ENCODE data around the gene CEACAM8.
A peak's percentile ranks its signal among the peaks of the same experiment; 100 is the strongest.
"Not testable (repeated sequence)": the region's sequence is repeated elsewhere in the genome, so short reads cannot be mapped to it uniquely, and the experiment has no call there.

Gene CEACAM8

GRCh38 chr19:42571116-42571515, 23.6 kb downstream of the CEACAM8 start:
- DNase-seq = no peak

DNA sequence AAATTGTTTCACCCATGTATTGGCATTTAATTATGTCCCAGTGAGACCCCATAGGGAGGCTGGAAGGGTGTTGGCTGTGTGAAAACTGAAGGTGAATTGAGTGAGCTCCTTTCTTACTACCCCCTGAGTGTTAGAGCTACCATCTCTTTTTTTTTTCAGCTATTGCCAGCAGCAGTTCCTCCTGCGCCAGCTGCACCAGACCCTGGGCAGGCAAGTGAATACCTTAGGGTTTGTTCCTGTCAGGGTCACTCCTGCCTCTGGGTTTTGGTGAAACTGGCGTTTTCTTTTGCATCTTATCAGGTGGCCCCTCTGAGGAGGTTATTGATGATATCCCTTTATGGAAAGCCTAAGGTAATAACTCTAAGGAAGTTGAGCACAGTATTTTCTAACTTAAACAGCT, 25.5 kb downstream of the CEACAM8 start:
- no peak for DNase-seq

DNA sequence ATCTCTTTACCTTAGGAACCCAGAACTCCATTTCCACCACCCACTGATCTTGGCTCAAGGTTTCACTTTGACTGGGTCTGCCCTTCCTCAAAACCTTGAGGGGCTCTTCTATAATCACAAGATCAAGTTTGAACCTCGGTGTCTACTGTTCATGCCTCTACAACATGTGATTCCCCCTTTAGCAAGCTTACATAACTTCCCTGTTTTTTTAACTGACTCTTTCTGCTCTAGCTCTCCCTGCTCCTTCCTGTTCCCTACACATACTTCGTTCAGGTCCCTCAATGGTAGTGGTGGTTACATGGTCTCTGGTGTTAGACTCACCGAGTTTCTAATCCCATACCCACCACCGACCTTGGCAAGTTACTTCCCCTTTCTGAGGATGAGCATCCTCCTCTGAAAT, 26.7 kb downstream of the CEACAM8 start:
- DNase-seq = peak in 1 of 2 donors; percentile 31

GRCh38 chr19:42567567-42567966, 27.2 kb downstream of the CEACAM8 start:
- DNase-seq = no peak

DNA sequence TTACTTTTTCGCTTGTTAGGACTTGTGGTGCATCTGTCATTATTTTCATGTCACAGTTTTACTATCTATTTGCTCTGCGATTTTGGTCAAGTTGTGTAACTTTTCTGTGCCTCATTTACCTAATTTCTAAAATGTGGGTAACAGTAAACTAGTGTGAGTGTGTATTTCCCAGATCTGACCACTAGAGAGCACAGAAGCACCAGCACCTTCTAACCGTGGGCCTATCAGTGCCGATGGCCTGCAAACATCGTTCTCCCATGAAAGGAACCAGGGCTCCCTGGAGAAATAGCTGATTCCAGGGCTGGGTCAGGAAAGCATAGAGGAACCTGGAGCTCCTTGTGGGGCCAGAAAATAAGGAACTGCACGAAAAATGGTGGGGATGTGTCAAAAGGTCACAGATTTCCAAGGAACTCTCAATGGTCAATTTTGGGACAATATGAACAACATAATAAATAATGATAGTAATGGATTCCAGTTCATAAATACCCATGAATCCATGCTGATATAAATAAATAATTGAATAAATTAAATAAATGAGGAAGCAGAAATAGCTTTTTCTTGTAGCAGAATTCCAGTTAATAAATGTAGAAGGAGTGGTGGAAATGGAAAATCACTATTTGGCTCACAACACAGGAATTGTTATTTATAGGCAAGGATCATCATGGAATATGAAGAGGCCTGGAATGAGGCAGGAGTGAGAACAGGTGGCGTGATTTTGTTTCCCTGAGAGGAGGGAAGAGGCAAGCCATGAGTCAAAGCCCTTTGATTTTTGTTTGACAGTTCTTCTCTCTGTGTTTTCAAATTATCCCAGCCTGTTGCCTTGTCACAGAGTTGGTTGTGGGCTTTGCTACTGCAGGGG, 31.1 kb downstream of the CEACAM8 start:
- peak in 1 of 2 donors; percentile 48 for DNase-seq

DNA sequence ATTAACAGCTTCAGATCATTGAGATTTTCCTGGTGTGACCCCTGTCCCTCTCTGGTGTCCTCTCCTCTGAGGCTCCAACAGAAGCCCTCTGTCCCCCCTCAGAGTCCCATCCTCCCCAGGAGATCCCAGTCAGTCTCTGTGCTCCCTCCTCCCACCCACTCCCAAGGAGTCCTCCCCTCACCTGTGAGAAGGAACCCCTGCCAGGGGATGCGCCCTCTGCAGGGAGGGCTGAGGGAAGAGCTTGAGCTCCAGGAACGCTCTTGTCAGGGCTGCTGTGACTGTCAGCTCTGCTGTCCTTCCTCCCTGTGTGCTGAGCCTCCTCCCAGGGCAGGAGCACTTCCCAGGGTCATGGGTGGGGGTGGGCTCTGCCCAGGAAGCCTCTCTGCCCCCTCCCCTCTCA, 33.2 kb downstream of the CEACAM8 start:
- DNase-seq = no peak

- DNase-seq = no peak
Observed at GRCh38 chr19:42560731-42561130, 34.0 kb downstream of the CEACAM8 start.

GRCh38 chr19:42558450-42559150, 36.1 kb downstream of the CEACAM8 start:
- no peak for DNase-seq

- DNase-seq = not testable (repeated sequence)
Observed at GRCh38 chr19:42557386-42557871, 37.3 kb downstream of the CEACAM8 start.

- DNase-seq = no peak
Observed at GRCh38 chr19:42555801-42556200, 38.9 kb downstream of the CEACAM8 start.

DNA sequence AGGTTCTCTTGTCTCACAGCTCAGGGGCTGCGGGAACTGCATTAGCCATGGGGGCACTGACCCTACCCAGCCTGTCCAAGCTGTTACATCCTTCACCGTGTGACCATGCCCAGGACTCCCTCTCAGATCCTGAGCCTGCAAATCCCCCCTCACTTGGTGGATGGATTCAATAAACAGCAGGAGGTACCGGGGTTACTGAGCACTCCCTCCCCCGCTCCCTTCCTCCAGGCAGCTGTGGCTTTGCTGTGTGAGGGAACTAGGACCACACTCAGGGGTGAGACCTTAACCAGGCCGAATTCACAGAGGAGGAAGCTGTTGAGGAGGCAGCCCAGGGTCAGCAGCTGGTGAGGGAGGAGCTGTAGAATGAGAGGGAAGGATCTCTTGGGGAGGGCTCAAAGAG, 39.4 kb downstream of the CEACAM8 start:
- DNase-seq = no peak

DNA sequence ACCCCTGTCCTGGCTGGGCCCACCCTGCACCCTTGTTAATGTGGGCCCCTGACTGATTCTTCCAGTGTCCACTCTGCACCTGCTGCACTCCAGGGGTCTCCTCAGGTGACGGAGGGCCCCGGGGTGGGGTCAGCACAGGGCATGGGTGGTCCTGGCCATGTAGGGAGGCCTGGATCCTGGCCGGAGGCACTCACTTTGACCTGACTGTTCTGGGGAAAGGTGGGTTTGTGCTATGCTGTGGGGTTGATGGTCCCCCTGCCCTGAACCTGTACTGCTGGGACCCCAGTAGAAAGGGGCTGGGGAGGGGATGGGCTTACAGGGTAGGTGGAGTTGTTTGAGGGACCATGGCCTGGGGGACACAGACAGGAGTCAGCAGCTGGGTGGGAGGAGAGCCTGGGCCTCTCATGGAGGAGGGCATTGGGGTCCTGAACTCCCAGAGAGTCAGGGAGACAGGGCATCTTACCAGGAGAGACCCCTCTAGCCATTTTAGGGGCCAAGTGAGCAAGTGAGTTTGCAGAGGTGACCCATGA, 40.6 kb downstream of the CEACAM8 start:
- no peak for DNase-seq

- peak in 1 of 2 donors; percentile 16 for DNase-seq
Observed at GRCh38 chr19:42553292-42554045, 41.3 kb downstream of the CEACAM8 start.

GRCh38 chr19:42552086-42553065, 42.3 kb downstream of the CEACAM8 start:
- DNase-seq = no peak

- not testable (repeated sequence) for DNase-seq
Observed at GRCh38 chr19:42550521-42550920, 44.2 kb downstream of the CEACAM8 start.

DNA sequence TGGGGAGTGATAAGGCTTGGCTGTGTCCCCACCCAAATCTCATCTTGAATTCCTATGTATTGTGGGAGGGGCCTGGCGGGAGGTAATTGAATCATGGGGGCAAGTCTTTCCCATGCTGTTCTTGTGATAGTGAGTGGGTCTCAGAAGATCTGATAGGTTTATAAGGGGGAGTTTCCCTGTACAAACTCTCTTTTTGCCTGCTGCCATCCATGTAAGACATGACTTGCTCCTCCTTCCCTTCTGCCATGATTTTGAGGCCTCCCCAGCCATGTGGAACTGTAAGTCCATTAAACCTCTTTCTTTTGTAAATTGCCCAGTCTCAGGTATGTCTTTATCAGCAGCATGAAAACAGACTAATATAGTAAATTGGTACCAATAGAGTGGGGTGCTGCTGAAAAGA, 45.7 kb downstream of the CEACAM8 start:
- DNase-seq = not testable (repeated sequence)

DNA sequence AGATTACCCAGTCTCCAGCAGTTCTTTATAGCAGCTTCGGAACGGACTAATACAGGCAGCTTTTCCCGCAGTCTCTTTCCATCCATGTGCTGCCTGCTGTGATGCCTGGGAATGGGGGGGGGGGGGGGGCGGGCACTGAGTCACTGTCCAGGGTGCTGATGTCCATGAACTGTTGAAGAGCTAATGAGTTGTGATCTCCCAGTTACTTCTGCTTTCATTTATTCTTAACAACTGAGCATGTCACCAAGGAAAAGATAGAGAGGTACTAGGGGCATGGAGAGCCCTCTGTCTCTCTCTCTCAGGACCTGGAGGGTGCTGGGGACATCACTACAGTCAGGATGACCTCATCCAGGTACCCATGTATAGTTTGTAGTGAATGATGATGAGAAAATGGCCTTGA, 46.2 kb downstream of the CEACAM8 start:
- DNase-seq = no peak

GRCh38 chr19:42547929-42548328, 46.8 kb downstream of the CEACAM8 start:
- DNase-seq = no peak

DNA sequence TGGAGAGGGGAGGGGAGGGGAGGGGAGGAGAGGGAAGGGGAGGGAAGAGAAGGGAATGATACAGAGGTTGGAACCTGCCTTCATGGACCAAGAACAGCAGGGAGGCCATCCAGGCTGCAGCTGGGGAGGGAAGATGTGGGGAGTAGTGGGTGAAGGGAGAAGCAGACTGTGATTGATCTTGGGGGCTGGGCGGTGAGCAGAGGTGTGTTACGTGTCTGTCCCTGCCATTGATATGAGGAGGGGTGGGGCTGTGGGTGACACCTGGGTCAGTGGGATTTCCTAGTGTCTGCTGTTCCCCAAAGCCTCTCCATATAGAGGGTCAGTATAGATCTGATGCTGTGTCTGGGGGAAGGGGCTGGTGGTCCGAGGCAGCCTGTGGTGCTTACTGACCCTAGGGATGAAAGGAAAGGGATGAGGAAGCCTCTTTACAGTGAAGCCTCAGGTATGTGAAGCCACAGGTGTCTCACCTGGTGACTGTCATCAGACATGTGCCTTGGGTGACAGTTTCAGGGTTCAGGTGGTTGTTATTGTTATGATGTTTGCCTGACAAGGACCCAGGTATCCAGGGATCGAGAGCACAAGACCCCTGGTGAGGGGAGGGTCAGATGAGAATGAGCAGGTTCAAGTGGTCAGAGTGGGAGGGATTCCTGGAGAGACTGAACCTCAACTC, 47.8 kb downstream of the CEACAM8 start:
- no peak for DNase-seq

GRCh38 chr19:42544146-42544545, 50.6 kb downstream of the CEACAM8 start:
- DNase-seq = no peak

DNA sequence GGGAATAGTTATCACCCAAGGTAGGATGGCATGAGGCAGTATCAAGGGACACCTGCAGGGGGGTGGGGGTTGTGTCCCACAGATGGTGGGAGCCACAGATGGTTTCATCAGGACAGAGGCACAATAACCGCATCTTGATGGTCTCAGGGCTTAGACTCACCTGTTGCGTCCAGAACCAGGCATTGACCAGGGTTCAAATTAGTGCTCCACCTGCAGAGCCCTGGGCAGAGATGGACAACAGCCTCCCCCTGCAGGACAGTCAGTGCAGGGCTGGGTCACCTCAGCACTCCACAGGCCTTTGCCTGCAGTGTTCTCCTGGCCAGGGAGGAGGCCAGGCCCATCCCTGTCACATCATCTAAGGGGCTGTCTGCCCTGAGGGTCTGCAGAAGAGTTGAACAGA, 51.9 kb downstream of the CEACAM8 start:
- DNase-seq = no peak

Measured in hippocampal formation (tissue), 2 donors.